B cell (primary cell): ENCODE measurements around the gene TECTB. TPM values are rescaled to one million over a fixed set of nuclear protein-coding genes. Genes with fewer than 3 reads are reported as not detected.

ENCODE experiments used
- ATAC-seq: fragments of 200-7000 bp; cut with Tn5 transposase; one replicate; pipeline ENCODE4 v1.10.0; 2021; ENCODE audit warnings: low read depth, mild to moderate bottlenecking, moderate number of reproducible peaks, moderate library complexity
- CTCF ChIA-PET: fragments of 350-600 bp; sonication (Branson Sonifier 250); formaldehyde crosslinking; loops from one replicate; lab custom pipeline; 2021; ENCODE audit warnings: antibody characterized with exemption, inconsistent platforms; lab: Charles Lee
- POLR2A ChIA-PET: fragments of 350-600 bp; sonication (Branson Sonifier 250); formaldehyde crosslinking; loops from one replicate; lab custom pipeline; 2021; ENCODE audit warnings: antibody characterized with exemption; lab: Charles Lee
- DNase-seq: peaks from one replicate; pipeline ENCODE4 v3.0.0; 2013
- H2AFZ ChIP-seq: 2 replicates; pipeline ENCODE4 v1.6.1; 2012; ENCODE audit warnings: mild to moderate bottlenecking, low read depth, low read length; ENCODE audit not compliant: insufficient read depth, poor library complexity, severe bottlenecking
- H3K27ac ChIP-seq, 2 donors: 1 replicate in 1 of 2; 2 replicates in 1 of 2; pipeline ENCODE4 v1.5.1; 2012 to 2013; ENCODE audit warnings: low read length in 2 of 2, mild to moderate bottlenecking in 2 of 2, moderate library complexity in 1 of 2
- H3K27me3 ChIP-seq, 4 experiments: fragments of 200-600 bp in 1 of 4; sonication (generic) in 1 of 4; replicated peaks in 1 of 4; 1 replicate in 2 of 4; 2 replicates in 2 of 4; pipeline versions ENCODE4 v1.6.1 to v1.7.0; 2013 to 2016; ENCODE audit warnings: low read length in 3 of 4, mild to moderate bottlenecking in 2 of 4, mixed read lengths in 1 of 4, moderate library complexity in 1 of 4; ENCODE audit not compliant: insufficient read depth in 4 of 4, control insufficient read depth in 3 of 4; ENCODE audit errors: control extremely low read depth in 1 of 4
- H3K36me3 ChIP-seq, 2 experiments: replicated peaks in 1 of 2; 1 replicate in 1 of 2; 2 replicates in 1 of 2; pipeline versions ENCODE4 v1.6.1 to v1.7.1; 2013; ENCODE audit warnings: low read length in 1 of 2; ENCODE audit not compliant: insufficient read depth in 2 of 2, control insufficient read depth in 1 of 2; ENCODE audit errors: control extremely low read depth in 1 of 2, extremely low read depth in 1 of 2
- H3K4me1 ChIP-seq, 2 donors: fragments of 200-600 bp in 1 of 2; sonication (generic) in 1 of 2; 1 replicate in 1 of 2; 2 replicates in 1 of 2; pipeline versions ENCODE4 v1.5.1 to v1.6.1; 2013 to 2017; ENCODE audit warnings: low read length in 2 of 2; ENCODE audit not compliant: control insufficient read depth in 2 of 2, insufficient read depth in 2 of 2
- H3K4me2 ChIP-seq: replicated peaks from 2 replicates; pipeline ENCODE3; 2012; ENCODE audit warnings: mild to moderate bottlenecking, low read depth, low read length; ENCODE audit not compliant: poor library complexity, severe bottlenecking
- H3K4me3 ChIP-seq, 5 experiments: fragments of 200-600 bp in 1 of 5; sonication (generic) in 1 of 5; 1 replicate in 3 of 5; 2 replicates in 2 of 5; pipeline versions ENCODE4 v1.5.1 to v1.7.0; 2011 to 2016; ENCODE audit warnings: low read length in 4 of 5, mild to moderate bottlenecking in 4 of 5, low read depth in 2 of 5, control low read depth in 1 of 5, moderate library complexity in 1 of 5; ENCODE audit not compliant: insufficient read depth in 1 of 5; ENCODE audit errors: control extremely low read depth in 1 of 5, extremely low read depth in 1 of 5
- H3K79me2 ChIP-seq: fragments of 200-600 bp; sonication (generic); one replicate; pipeline ENCODE4 v1.6.0; 2016; ENCODE audit warnings: low read length; ENCODE audit not compliant: control insufficient read depth, insufficient read depth
- H3K9ac ChIP-seq: fragments of 200-600 bp; sonication (generic); 2 replicates; pipeline ENCODE4 v1.6.1; 2017; ENCODE audit warnings: mild to moderate bottlenecking, low read length, moderate library complexity
- H3K9me3 ChIP-seq, 3 donors: one replicate each; pipeline versions ENCODE4 v1.6.1 to v1.7.1; 2013; ENCODE audit warnings: low read length in 2 of 3; ENCODE audit not compliant: control insufficient read depth in 2 of 3, insufficient read depth in 1 of 3; ENCODE audit errors: control extremely low read depth in 1 of 3
- H4K20me1 ChIP-seq: 2 replicates; pipeline ENCODE4 v1.6.0; 2012; ENCODE audit warnings: mild to moderate bottlenecking, low read length; ENCODE audit not compliant: insufficient read depth, control insufficient read depth, poor library complexity, severe bottlenecking
- H3K27ac Mint-ChIP-seq: one replicate; pipeline ENCODE4 v1.8.0; 2021; ENCODE audit warnings: mixed read lengths
- H3K27me3 Mint-ChIP-seq: one replicate; pipeline ENCODE4 v1.8.0; 2021; ENCODE audit warnings: mixed read lengths
- H3K4me1 Mint-ChIP-seq: one replicate; pipeline ENCODE4 v1.8.0; 2021; ENCODE audit warnings: mixed read lengths
- H3K4me3 Mint-ChIP-seq: one replicate; pipeline ENCODE4 v1.8.0; 2021; ENCODE audit warnings: mixed read lengths
- H3K9me3 Mint-ChIP-seq: one replicate; pipeline ENCODE4 v1.8.0; 2022; ENCODE audit warnings: mixed read lengths; ENCODE audit not compliant: insufficient read depth
- CTCF ChIP-seq: fragments of 200-600 bp; IDR thresholded peaks from one replicate; pipeline ENCODE4 v1.8.0; 2022; ENCODE audit warnings: antibody characterized with exemption, mild to moderate bottlenecking
- EZH2 ChIP-seq: IDR thresholded peaks from 2 replicates; pipeline ENCODE4 v1.6.1; 2012; ENCODE audit warnings: borderline replicate concordance, low read depth, mild to moderate bottlenecking, moderate library complexity, low read length; ENCODE audit not compliant: insufficient read depth, poor library complexity, severe bottlenecking
- intact Hi-C: fragments of 100-400 bp; cut with micrococcal nuclease; formaldehyde crosslinking; loops from one replicate; pipeline ENCODE4 v1.10.0; 2022
- polyA plus RNA-seq: library from polyadenylated mRNA; depleted of rRNA; stranded (reverse); fragments of >200 nt; gene quantifications from 2 replicates; pipeline ENCODE4 v1.2.3, GENCODE V29; 2012
- small RNA-seq: library from RNA; depleted of rRNA; stranded (forward); fragments of <200 nt; gene quantifications from one replicate; pipeline ENCODE3, GENCODE V24; 2012; ENCODE audit warnings: low replicate concordance, low read depth; ENCODE audit not compliant: insufficient read length
- total RNA-seq, 2 donors: library from RNA; stranded (reverse); fragments of 120-200 nt in 1 of 2; gene quantifications; 1 replicate in 1 of 2; 2 replicates in 1 of 2; pipeline versions ENCODE4 v1.2.3 to v1.2.4, GENCODE V29; 2013 to 2022

TECTB gene
- total and polyA plus RNA-seq, 2 donors (not counting 1 experiment from before 2014, with no cell fraction given): not detected

- H3K9me3 Mint-ChIP-seq: no peaks in the 10 kb centered on the region
- no peak overlapping the region for H2AFZ ChIP-seq
- H3K4me3 Mint-ChIP-seq: no peak overlapping the region
- H3K27ac Mint-ChIP-seq: no peak overlapping the region
- no peaks in the 10 kb centered on the region for H3K4me1 ChIP-seq
- no peak overlapping the region for H3K9ac ChIP-seq
- H3K4me2 ChIP-seq: no peak overlapping the region
- ChIA-PET CTCF (no interaction called here), POLR2A (no interaction called here)
- DNase-seq (no peak), ATAC-seq (no peak)
- no peaks in the 10 kb centered on the region for H3K36me3 ChIP-seq
- H4K20me1 ChIP-seq: no peaks in the 10 kb centered on the region
- no peak overlapping the region for H3K4me3 ChIP-seq
- no peaks in the 10 kb centered on the region for H3K27me3 Mint-ChIP-seq
- H3K27ac ChIP-seq: no peak overlapping the region
- H3K4me1 Mint-ChIP-seq: no peaks in the 10 kb centered on the region
- no peak for TF ChIP-seq EZH2
- no peak for TF ChIP-seq CTCF
- intact Hi-C loops: no loop called here
- peaks cover 0 to 4% (median 0%) of the 10 kb centered on the region in 3 donors for H3K9me3 ChIP-seq
- no peaks in the 10 kb centered on the region for H3K79me2 ChIP-seq
- no peaks in the 10 kb centered on the region for H3K27me3 ChIP-seq
Measured at GRCh38 chr10:112353046-112353445, 69.8 kb downstream of the TECTB start.

Small RNAs within 50 kb of the gene (small RNA-seq; reads per million reads assigned to genes)
- not detected for gene MIR6715A

Other genes with a start within 250 kb of the TECTB start
- 8.2 and 12.0 TPM in 2 replicates for gene GPAM, start 99.6 kb upstream of the TECTB start, total RNA-seq
- 2.6 and 3.3 TPM in 2 replicates for gene GPAM, start 99.6 kb upstream of the TECTB start, polyA plus RNA-seq
- 36.2 and 37.6 TPM in 2 replicates for gene ACSL5, start 90.7 kb downstream of the TECTB start, total RNA-seq
- 31.5 and 32.5 TPM in 2 replicates for gene ACSL5, start 90.7 kb downstream of the TECTB start, polyA plus RNA-seq
- 53.9 and 61.2 TPM in 2 replicates for gene ZDHHC6, start 163.5 kb downstream of the TECTB start, total RNA-seq
- 30.5 and 50.0 TPM in 2 replicates for gene ZDHHC6, start 163.5 kb downstream of the TECTB start, polyA plus RNA-seq
- gene VTI1A, start 163.8 kb downstream of the TECTB start, total RNA-seq: 84.1 and 85.8 TPM in 2 replicates
- gene VTI1A, start 163.8 kb downstream of the TECTB start, polyA plus RNA-seq: 20.0 and 32.4 TPM in 2 replicates